ENCODE results near the gene MPZL3.

DNA sequence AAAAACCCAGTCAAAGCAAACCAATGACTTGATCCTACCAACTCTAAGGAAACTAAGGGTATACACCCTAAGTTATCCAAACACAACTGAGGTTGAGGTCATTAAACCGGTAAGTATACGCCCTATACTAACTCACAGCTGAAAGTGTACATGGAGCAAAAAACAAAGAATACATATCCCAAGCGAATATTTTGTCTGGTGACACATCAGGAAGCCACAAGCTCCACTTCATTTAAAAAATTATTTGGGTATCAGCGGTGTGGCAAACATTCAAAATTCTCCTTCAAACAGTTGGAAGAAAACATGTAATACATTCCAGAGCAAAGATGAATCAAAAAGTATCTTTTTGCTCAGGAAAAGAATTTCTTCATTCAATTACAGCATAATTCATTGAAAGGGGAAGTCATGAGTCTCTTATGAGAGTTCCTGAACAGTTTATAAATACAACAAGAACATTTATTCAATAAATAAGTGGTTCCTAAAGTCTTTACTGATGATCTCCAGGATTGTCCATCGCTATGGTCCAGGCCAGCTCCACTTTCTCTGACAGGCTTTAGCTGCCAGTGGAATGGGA lies 22.8 kb downstream of the MPZL3 start:
- TF ChIP-seq, protein P1, sequence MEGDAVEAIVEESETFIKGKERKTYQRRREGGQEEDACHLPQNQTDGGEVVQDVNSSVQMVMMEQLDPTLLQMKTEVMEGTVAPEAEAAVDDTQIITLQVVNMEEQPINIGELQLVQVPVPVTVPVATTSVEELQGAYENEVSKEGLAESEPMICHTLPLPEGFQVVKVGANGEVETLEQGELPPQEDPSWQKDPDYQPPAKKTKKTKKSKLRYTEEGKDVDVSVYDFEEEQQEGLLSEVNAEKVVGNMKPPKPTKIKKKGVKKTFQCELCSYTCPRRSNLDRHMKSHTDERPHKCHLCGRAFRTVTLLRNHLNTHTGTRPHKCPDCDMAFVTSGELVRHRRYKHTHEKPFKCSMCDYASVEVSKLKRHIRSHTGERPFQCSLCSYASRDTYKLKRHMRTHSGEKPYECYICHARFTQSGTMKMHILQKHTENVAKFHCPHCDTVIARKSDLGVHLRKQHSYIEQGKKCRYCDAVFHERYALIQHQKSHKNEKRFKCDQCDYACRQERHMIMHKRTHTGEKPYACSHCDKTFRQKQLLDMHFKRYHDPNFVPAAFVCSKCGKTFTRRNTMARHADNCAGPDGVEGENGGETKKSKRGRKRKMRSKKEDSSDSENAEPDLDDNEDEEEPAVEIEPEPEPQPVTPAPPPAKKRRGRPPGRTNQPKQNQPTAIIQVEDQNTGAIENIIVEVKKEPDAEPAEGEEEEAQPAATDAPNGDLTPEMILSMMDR (conservative IDR thresholded peaks at IDR 0.05): no peak
- no peak for TF ChIP-seq ZFX (IDR thresholded peaks at IDR 0.05)
